DMS79 (cell line): ENCODE data around the gene SLIT3.

ENCODE experiments used
- DNase-seq: peaks from one replicate; lab custom pipeline; 2025; lab: John Stamatoyannopoulos, UW

The SLIT3 gene

DNA sequence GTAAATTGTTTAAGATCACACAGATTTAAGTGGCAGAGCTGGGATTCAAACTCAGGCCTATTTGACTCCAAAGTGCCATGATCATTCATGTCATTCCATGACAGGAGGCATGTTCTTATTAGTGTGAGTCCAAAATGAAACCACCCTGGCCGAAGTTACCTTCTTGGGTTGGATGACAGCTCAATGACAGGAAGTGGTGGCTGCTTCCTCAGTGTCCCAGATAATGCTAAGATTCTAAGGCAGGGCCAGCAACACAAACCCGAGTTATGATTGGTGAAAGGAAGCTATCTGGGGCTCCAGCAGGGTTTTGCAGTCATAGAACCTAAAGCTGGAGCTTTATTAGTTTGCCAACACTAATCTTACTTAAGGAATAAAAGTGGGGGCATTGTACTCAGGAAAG lies 340.4 kb downstream of the SLIT3 start:
- no peak for DNase-seq

DNA sequence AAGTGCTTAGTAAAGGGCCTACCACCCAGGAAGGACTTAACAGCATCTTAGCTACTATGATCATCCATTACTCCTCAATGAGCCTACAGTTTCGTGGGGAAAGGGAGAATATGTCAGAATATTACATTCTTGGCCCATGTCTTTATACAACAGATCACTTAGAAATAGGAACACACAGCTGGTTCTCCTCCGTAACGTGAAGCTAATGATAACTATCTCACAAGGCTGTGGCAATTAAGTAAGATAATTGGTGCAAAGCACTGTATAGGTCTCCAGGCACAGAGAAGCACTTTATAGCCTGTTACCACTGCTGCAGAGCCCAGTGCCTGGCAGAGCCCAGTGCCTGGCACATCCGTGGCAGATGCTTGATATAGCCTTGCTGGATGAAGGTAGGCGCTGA lies 347.6 kb downstream of the SLIT3 start:
- no peak for DNase-seq

DNA sequence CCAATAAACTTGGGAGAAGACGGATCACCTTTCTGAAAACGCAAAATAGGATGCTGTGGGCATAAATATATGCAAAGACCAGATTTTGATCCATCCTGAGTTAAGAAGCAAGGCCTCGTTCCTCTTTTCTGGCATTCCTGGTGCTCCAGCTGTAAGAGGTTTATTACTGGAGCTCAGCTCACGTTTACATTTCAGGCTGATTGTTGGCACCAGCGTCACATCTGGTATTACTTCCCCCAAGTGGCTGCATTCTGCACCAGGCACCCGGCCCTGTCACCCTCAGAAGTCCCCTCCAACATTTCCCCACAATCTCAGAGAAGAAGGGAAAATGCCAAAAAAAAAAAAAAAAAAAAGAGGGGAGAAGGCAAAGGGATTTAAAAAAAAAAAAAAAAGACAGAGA lies 348.7 kb downstream of the SLIT3 start:
- no peak for DNase-seq

DNA sequence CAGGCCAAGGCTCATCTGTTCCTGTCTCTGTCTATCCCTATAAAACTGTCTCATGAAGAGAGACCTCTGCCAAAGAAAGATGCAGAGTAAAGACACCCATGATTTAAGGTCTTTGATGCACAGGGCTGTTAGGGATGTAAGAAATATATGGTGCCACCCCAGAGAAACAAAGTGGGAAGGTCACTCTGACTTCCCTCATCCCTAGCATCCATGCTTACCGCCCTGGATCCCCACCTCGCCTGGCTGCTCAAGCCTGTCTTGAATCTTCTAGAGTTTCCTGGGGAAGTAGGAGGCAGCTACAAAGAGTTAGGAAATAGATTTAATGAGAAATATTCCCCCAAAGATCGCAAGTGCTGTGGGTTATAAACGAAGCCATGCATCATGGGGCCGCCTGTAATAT lies 349.2 kb downstream of the SLIT3 start:
- DNase-seq, result no peak

DNA sequence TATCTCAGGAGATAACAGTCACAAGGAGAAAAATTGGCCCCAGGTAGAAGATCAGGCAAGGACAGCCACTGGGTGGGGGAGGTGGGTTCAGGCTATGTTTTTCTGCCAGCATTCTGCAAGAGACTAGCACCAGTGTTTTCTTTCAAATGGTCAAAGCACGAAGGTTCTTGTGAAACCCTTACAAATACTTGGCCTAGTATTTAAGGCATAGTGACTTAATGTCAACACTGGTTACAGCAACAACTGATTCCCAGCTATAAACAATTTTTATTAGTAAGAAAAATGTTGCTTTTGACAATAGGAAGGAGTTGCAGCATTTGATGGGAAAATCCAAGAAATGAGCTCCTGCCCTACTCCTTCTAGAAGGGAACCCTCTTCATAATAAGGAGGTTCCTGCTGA lies 349.6 kb downstream of the SLIT3 start:
- no peak for DNase-seq

DNA sequence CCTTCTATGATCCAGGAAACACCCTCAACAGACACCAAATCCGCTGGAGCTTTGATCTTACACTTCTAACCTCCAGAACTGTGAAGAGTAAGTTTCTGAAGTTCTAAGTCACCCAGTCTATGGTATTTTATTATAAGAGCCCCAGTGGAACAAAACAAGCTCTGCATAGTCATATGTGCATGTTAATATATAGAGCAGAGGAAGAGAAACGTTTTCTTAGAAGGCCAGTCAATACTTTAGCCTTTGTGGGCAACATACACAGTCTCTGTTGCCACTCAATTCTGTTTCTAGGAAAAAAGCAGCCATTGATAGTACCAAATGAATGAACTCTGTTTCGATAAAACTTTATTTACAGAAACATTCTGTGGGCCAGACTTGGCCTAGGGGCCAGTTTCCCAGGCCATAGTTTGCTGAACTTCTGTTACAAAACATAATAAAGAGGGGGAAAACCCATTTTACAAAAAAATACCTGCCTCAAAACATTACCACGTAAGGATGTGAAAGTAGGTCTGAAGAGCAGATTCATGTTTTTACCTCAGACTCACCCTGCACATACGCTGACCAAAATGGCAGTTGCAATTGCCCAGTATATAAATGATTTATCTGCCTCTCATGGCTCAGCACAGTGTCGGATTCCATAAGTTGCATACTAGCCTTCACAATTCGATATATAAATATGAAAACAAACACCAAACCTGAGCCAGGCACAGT lies 350.5 kb downstream of the SLIT3 start:
- no peak for DNase-seq

DNA sequence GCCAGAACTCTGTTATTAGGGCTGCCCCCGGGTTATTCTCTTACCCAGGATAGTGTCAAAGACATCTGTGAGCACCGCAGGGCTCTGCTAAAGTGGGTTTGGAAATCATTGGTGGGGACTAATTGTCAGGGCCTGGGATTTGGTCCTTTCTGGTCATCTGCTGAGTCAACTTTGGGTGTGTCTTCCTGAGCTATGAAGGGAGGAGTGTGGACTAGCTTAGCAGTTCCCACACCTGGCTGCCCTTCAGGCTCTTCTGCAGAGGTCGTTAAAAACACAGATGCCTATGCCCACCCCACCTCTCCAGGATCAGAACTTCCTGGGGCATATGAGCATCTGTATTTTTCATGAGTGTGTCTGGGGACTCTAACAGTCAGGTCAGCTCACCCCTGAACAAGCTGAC lies 352.2 kb downstream of the SLIT3 start:
- no peak for DNase-seq

DNA sequence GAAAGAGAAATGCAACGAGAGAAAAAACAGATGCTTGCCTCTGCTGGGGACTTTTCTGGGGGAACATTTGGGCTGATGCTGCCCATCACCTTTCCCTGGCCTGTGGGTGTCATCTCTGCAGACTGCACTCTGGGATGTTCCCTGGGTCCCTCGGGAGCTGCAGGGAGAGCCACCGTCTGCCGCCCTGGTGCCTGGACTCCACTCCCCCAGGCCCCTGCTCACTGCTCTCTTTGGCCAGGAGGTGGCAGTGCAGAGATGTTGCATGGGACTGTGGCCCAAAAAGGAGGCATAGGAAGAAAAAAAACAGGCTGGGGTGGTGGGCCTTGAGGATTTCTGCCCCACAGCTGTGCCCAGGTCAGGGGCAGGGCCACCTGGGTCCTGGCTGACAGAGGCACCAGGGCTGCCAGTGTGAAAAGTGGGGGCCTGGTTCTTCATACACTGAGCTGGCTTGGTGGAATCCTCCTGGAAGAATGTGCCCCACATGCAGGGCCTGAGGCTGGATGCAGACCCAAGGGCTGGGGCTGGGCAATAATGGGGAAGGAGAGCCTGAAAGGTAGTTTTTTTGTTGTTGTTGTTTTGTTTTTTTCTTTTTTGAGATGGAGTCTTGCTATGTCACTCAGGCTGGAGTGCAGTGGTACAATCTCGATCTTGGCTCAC lies 353.6 kb downstream of the SLIT3 start:
- no peak for DNase-seq

DNA sequence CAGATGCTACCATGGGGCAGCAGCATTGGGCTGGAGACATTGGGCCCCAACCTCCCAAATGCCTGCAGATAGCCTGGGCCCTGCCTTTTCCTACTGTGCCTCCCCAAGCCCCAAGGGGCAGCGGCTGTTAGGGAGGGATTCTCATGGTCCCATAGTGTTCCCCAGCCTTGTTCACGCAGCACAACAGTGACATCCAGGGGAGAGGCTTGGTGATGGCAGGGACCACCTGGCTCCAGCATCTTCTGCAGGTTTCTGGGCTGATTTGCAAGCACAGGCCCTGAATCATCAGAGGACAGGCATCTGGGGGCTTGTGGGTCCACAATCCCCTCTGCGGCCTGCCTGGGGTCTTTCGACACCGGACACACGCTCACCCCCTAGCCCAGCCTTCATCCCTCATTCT lies 354.6 kb downstream of the SLIT3 start:
- DNase-seq, result no peak

DNA sequence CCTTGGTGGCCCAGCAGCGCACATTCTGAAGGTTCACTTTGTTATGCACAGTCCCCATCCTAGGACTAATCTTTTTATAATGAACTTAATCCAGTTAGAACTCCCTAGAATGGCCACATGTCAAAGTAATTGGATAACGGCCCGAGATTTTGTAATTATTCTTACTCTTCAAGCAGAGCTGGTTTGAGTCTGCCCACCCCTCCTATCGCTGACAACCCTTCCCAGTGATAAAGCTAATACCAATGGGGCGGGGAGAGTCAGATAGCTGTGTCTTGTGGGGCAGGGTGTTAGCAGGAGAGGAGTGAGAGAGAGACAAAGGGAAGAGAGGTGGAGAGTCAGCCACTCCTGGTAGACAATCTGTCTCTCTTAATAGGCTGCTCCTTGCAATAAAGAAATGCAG lies 356.9 kb downstream of the SLIT3 start:
- no peak for DNase-seq

DNA sequence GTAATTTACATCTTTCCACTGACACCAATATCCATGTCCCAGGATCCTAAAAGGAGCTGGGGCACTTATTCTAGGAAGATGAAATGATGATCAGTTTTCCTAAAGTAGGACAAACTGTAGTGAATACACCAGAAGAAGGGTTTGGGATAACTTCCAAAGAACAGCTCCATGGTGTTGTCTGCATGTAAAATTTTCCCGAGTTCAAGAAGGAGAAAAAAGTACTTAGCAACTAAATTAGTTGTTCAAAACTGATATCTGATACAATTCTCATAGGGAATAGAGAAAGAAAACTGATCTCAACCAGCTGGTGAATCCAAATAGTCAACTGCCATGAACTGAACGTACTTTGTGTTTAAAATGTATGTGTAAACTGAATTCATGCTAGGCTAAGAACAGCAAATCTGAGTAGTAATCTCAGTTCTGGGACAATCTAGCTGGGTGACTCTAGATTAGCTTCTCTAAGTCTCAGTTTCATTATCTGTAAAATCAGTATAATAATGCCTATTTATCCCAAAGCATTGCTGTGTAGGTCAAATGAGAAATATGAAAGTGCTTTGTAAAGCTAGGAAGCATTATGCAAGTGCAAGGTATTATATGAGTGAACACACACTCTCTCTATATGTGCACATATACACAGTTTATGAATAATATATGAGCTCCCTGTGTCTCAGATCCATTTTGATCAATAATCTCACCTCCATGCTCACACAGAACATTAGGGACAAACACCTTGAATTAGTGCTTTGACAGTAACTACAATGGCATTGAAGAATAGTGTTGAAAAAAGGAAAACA lies 357.7 kb downstream of the SLIT3 start:
- no peak for DNase-seq

DNA sequence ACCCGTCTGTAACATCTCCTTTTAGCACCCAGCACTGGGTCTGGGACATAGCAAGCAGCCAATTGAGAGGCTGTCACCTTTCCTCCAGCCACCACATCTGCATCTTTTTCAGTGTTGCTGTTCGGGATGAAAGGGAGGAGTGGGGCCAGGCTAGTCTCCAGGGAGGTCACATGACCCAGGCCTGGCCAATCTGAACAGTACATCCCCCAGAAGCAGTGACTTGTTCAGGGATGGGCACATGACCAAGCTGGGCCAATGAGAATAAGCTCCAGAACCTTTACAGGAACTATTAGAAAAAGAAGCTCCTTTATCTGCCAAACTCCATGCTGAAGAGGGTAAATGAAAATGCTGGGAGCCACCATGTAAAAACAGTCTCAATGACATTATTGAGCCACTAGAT lies 359.0 kb downstream of the SLIT3 start:
- DNase-seq, result no peak

DNA sequence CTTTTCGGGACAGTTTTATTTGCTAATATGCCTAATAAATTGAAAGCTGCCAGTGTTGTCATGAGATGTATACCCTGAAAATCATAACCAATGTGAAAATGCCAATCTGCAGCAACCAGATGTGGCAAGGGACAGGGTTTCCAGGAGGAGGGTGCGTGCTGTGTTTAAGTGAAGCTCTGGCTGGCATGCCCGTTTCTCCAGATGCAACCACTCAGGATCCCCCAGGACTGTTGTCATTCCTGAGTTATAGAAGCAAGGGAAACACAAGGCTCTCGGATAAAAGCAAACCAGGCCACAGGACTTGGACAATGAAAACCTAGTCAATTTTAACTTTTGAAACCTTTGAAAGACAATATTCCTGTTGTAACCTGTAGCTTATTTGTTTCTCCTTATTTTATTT lies 360.2 kb downstream of the SLIT3 start:
- DNase-seq, result no peak

DNA sequence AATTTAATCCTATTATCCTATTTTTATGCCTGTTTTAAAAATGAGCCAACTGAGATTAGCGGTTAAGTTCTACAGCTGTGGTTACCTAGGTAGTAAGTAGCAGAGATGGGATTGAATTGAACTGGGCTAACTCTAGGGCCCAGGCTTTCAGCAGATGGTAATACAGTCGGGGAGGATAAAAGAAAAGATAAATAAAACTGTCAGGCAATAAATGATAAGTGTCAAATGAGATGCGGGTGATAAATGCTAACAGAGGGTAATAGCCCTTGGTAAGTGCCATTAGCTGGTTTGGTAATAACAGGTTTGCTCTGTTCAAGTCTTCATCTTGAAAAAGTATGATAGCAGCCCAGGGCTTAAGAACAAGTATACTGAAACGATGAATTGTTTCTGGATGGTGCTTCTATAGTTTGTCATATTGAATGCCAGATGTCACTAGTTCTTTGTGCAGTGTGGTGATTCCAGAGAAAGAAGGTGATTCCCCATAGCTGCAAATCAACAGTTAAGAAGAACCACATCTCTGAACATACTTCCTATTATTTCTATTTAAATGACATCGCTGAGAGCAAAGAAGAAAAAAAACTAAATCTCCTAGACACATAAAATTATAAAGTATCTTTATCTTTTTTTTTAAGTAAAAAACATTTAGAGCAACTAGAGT lies 360.9 kb downstream of the SLIT3 start:
- peak; percentile 54 for DNase-seq

DNA sequence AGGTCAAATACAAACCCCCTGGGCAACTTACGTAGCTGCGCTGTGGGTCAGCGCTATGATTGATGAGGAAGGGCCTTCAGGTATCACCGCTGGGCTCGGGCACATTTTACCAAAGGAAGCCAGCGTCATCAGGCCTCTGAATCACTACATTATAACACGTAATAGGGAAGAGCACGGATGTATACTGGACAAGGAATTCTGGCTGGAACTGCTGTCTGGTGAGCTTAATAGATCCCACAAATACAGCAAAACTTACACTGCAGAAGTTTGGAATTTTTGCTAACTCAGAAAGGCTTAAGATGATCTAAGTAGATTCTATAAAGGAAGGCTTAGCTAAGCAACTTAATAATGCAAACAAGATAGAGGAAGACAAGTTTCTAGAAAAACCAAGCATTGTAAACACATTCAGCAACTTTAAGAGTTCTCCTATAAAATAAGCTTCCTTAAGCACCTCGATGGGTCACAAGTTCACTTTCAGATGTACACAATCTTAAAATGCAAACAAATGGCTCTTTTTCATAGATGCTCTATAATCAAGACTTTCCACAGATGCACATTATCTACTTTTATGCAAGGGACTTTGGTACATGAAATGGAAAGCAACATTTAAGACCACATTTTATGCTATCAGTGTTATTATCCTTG lies 361.7 kb downstream of the SLIT3 start:
- no peak for DNase-seq

DNA sequence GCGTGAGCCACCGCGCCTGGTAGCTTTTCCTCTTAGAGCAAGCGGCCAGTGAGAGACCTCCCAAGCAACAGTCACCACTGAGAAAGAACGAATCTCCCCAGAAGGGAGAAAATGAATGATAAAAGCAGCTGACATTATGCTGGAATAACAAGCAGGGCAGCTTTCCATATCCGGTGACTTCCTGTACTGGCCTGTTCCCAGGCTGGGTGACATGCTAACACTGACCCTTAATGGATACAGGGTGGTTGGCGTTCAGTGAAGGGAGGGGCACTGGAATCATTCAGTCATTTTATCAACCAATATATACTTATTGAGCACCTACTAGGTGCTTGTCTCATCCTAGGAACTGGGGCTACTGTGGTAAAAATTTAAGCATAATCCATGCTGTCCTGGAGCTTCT lies 364.4 kb downstream of the SLIT3 start:
- no peak for DNase-seq

DNA sequence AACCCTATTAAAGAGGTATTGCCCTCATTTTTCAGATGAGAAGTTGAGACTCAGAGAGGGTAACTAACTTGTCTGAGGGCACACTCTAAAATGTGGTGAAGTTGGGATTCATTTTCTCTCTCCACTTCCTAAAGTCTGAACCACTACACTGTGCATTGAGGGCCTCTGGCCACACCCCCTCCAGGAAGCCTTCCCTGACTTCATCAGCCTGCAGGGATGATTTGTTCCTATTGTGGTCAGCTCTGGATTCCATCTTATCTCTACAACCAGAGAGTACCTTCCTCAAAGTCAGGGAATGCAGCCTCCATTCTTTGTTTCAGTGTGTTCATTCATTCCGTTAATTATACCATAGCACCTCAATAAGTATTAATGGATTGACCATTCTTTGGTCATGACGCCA lies 365.8 kb downstream of the SLIT3 start:
- no peak for DNase-seq

DNA sequence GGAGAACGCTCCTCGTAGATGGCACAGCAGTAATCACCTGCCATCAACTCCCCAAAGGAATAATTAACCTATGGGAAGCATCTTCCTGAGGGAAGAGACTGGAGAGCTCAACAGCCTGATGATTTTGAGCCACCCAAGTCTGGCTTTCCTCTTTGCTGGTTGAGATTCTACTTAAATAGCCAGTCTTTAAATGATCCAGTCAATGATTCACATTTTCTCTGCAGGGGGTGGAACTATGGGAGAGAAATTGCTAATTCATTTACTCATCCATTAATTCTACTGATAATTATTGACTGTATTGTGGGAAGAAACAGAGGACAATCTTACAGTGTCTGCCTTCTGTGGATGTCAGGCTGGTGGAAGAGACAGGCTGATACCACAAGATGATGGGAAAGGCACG lies 366.8 kb downstream of the SLIT3 start:
- no peak for DNase-seq

DNA sequence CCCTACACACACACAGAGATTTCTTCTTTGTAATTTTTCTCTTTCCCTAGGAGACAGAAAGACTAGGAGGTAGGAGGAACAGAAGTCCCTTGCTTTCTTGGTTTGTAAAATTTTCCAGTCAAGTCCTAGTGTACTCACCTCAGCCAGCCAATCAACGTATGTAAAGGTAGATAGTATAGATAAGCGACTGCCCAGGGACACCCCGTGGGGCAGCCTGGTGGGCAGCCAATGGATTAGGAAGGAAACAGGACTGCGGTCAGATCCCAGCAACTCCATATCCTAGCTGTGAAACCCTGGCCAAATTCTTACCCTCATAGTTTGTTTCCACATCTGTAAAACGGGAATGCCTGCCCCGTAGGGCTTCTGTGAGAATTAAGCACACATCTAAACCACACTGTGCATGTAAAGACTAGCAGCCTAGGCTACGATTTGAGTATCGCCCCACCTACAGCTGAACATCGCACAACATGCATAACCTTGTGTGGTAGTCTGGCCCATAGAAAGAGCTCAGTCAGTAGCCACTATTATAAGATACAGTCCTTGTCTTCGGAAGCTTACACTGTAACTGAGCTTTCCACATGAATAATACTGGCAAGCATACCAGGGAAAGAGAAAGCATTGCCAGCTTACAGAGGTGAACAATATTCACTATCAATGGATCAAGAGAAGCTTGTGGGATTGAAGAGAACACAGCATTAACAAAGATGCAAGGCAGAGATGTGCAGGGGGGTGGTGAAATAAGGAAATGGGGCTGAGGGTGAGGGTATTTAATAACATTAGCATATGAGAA lies 368.3 kb downstream of the SLIT3 start:
- no peak for DNase-seq

DNA sequence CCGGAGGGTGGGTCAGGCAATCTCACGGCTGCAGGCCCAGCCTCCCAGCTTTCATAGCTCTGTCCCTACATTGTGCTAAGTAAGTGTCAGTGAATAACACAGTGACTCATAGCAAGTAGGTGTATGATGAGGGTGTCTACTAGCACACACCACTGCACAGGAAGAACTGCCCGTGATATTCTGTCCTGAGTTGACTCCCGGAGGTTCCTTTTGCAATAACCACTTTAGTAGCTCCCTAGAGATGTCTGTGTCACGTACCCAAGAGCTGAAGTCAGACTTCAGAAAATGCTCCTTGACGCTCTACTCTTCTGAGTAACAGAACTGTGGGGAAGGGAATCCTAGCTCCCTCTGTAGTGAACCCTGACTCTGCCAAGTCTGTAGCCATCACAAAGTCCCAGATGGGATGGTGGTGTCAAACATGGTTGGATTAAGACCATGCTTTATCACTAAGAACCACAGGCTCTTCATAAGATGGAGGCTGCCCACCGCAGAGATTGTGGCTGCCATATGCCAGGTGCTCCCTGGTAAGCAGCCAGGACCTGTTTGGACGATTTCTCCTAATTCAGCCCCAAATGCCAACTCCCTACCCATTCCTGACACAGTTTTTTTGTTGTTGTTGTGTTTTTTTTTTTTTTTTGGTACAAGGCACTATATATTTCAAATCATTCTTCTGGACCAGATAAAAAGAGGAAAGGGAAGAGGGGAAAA lies 369.1 kb downstream of the SLIT3 start:
- no peak for DNase-seq

DNA sequence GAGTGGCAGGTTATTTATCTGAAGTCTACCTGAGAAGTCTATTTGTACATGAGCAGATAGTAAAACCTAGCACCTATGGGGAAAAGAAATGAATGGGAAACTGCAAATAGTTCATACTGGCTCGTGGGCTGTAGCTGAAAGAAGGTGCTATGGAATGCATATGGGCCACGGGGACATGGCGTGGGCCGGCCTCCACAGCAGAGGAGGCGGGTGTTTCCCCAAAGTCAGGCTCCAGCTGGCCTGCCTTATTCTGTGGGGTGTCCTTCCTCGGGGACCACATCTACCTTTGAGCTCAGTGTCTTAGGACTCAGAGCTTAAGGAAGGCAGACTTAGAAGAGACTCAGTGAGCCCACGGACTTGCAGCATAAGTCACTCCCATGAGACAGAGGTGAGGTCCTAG lies 371.3 kb downstream of the SLIT3 start:
- no peak for DNase-seq
